NCI-H146 treated with DMSO at 0.1 percent for 48 hours (cell line): ENCODE results near the gene SUGT1.

Source experiments
- DNase-seq: peaks from one replicate; lab custom pipeline; 2025; ENCODE audit not compliant: unreplicated experiment; lab: John Stamatoyannopoulos, UW

SUGT1 gene

GRCh38 chr13:52736891-52737290, 84.3 kb downstream of the SUGT1 start:
- DNase-seq = no peak

- DNase-seq = no peak
Measured at GRCh38 chr13:52737451-52737850, 84.8 kb downstream of the SUGT1 start.

DNA sequence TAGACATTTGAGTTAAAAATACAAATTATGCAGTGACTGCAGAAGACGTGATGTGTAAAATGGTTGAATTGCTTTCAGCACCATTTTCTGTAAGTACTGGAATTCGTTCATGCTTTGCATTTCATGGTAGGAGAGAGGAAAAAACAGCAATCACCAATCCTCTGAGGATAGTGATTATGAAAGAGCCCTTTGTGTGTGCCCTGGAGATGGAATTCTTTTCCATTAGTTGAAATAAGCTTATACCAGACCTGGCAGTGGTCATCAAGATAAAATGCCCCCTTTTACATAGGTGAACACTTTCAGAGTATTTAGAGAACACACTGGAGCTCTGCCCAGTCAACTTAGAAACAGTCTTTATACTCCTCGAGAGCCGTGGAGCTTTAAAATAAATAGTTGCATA, 85.3 kb downstream of the SUGT1 start:
- no peak for DNase-seq

- no peak for DNase-seq
Measured at GRCh38 chr13:52738719-52739467, 86.3 kb downstream of the SUGT1 start.

GRCh38 chr13:52739468-52740071, 86.9 kb downstream of the SUGT1 start, which contains the start of gene CNMD:
TSS of gene CNMD (minus strand) at chr13:52739820. CDS start at chr13:52739701, 119 bp downstream.
- DNase-seq = no peak

GRCh38 chr13:52743569-52743968, 90.9 kb downstream of the SUGT1 start:
- no peak for DNase-seq

DNA sequence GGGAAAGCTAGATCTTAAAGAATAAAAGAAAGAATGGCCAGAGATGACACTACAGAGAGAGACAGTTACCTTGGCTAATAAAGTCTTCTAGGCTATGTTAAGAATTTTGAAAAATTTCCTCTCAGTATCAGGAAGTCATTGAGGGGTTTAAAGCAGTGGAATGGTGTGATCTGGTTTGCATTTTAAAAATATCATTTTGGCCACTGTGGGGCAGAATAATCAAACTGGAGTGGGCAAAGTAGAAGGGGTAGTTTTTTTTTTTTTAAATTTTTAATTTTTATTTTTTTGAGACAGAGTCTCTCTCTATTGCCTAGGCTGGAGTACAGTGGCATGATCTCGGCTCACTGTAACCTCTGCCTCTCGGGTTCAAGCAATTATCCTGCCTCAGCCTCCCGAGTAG, 91.4 kb downstream of the SUGT1 start:
- no peak for DNase-seq

DNA sequence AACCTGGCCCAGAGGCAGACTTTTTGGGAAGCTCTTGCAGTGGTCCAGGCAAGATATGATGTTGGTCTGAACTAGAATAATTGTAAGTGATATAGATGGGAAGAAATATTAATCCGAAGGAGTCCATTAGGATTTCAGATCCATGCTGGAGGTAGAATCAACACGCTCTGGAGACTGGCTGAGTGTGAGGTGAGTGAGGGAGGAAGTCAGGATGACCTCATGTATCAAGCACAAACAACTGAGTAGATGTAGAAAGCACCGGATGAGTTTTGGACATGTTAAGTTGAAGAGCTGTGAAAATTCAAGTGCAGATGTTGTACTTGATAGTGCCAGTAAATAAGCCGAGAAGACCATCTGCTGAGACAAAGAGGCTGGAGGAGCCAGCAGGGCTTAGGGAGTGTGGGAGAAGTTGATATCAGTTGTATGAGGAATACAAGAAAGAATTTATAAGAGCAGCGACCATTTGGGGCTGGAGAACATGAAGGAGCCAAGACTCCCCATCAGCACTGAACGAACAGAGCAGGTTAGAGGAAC, 92.3 kb downstream of the SUGT1 start:
- no peak for DNase-seq

- DNase-seq = no peak
Measured at GRCh38 chr13:52746141-52746540, 93.5 kb downstream of the SUGT1 start.

DNA sequence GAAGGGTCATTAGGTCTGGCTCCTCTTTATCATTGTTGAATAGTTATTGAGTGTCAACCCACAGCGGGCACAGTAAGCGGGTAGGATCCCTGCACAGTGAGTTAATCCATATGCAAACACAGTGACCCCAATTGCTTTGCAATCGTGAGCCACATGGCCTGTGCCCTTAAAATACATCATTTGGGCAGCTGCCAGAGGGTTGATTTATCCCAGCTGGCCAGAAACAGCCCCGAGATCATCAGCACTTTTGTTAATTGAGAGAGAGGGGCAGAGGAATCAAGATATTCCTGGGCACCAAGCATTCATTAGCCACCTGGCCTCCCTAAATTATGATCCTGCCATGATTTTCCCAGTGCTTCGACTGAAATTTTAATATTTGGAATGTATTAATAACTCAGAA, 96.8 kb downstream of the SUGT1 start:
- peak; percentile 88 for DNase-seq
